ENCODE measurements around the gene THBS4.

GRCh38 chr5:80002677-80003076 lies 32.5 kb upstream of the THBS4 start:
- TF ChIP-seq CTCF (IDR thresholded peaks at IDR 0.05) = no peak
- TF ChIP-seq POLR2A (IDR thresholded peaks at IDR 0.05) = no peak
